ENCODE data around the gene GSTA3.
"Not testable (repeated sequence)": the region's sequence is repeated elsewhere in the genome, so short reads cannot be mapped to it uniquely, and the experiment has no call there.

Gene GSTA3

DNA sequence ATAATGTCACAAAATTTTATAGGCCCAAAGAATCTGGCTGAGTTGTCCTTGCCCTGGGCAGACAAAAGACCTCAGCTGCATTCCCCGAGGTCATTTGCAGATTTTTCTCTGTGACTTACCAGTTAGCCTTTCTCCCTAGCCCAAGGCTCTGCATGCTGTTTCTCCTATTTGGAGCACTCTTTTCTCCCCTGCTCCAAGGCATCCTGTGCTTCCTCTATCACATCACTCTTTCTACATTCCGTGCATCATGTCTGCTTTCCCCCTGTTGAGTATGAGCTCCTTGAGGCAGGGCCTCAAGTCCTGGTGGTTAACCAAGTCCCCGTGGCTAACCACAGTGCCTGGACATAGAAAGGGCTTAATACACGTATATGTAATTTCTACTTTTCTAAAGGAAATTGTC, 593 bp upstream of the GSTA3 start:
- no peak for DNase-seq

DNA sequence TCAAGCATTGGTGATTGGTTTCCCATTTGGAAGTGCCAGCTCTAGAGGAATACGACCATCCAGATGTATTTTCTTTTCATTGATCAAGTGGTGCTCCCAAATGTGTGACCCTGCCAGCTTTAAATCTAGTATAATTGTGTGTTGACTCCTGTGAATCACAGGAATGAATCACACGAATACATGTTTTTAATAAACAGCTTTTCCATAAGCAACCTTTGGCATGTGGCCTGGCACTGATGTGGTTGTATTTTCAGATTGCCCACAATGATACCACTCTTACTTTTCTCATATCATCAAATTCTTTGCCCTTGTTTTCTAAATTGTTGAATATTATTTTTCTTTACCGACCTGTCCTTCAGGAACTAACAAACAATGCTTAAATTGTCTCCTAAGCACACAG, 367 bp downstream of the GSTA3 start:
- DNase-seq = no peak

DNA sequence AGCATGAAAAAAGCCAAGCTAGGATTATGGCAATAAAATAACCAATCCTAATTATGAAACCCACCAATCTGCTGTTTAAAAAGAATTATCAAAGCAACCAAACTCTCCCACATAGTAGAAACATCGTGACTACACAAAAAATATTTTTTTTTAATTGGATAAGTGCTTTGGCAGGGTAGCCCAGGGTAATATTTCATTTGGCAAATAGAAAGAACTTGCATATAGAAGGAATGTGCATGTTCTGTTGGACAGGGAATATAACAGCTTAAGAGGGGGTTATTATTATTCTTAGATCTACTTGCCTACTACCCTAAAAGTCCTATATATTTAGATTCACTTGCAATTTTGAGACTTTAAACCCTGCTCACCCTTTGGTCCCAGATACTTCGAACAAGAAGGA, 972 bp downstream of the GSTA3 start:
- DNase-seq = no peak

DNA sequence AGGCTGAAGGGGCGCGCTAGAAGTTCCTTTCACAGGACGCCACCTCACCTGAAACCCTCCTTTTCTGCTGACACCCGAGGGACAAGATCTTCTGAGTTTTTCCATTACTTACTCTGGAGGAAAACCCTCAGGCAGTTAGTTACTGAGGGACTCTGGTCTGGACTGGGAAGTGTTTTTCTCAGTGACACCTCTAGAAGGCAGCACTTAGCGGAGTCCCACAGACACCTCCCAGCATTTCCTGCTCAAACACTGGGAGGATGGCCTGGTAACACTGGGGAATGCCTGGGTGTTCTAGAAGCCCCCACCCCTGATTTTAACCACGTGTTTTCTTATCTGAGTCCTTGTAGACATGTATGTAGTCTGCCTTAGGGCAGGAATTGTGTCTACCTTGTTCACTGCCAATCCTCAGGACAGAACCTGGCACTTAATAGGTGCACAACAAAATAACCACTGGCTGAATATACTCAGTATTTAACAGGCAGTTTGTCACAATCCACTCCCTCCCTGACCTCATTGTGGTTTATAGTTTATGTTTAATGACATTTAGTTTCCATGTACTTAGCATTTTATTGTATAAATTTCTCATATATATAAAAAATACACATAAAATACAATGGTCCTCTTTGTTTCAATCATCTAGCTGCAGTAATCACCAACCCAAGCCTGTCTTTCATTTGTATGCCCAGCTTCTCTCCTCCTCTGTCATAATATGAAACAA, 4.8 kb downstream of the GSTA3 start:
- DNase-seq = no peak

DNA sequence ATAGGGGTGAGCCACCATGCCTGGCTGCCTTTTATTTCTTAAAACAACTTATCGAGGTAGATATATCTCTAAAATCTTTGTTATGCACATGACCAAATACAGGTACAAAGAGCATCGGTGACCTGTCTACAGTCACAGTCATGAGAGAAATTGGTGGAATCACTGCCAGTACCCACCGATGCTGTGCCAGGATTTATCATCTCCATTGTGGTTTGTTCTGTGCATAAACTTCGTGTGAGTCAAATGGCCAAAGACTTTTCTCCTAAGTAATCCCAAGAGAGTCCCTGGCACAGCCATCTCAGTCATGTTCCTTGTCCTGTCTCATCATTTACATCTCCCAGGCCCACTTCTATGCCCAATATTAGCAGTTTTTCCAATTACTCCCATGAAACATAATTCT, 9.0 kb downstream of the GSTA3 start:
- no peak for DNase-seq

DNA sequence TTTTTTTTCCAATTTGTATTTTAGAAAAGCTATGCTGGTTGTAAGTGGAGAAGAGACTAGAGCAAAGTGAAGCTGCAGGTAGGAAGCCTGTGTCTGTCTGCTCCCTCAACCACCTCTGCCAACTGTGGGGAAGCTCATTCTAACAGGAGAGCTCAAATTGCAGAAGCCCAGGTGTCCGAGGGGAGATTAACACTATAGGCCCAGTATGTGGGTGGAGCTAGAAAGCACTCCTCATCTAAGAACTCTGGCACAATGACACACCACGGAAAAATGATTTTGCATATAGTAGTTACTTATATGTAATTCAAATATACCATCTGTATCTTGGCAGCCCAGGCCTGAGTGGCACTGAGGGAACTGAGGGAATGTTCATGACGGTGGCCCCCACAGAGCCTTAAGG, 13.7 kb downstream of the GSTA3 start:
- not testable (repeated sequence) for DNase-seq

DNA sequence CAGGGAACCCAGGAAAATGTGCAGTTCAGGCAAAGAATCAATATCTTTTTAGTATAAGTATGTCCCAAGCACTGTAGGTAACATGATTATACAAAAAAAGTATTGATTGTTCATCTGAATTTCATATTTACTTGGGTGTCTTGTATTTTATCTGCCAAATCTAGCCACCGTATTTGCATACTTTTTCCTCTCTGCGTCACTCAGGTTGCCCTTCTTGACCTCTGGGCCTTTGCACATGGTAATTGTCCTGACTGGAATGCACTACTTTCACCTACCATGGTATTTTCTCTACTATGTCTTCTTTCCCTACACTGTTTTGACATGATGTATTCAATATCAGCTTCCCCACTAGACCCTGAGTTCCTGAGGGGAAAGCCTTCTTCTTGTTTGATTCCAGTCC, 15.2 kb downstream of the GSTA3 start:
- DNase-seq = no peak

DNA sequence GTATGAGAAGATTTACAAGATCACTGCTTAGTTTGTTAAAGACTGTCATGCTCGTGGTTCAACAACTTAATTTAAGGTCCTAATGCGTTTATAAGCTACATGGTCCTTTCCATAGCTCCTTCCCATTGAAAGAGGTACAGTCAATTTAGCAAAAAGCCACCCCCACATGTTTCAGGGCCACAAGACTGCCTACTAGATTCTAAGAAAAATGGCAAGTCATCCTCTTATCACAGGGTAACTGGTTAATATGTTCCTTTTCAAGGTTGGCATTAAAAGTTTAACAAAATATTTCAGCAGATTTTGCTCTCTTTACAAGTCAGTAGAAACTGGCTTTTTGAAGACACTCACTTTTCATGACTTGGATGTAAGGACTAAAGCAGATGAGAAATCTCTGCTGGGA, 15.7 kb downstream of the GSTA3 start:
- DNase-seq = no peak

DNA sequence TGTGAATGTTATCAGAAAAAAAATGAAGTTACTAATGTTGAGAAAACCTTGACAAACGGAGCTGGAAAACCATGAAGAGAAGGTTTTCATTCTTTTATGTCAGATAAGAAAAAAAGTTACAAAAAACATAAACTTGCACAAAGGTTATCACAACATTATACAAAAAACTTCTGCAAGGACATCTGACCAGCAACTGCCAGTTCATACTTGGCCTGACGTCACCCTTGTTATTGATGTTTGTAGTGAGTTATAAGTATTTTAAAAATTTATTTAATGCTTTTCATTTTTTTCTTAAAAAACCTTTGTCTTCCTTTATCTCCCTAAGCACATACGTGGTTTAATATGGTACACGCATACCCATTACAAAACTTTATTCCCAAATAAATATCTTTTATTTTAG, 16.3 kb downstream of the GSTA3 start:
- no peak for DNase-seq

DNA sequence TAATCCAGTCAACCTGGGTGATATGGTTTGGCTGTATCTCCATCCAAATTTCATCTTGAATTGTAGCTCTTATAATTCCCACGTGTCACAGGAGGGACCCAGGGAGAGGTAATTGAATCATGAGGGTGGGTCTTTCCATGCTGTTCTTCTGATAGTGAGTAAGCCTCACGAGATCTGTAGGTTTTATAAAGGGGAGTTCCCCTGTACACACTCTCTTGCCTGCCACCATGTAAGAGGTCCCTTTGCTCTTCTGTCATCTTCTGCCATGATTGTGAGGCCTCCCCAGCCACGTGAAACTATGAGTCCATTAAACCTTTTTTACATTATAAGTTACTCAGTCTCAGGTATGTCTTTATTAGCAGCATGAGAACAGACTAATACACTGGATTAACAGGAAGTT, 19.5 kb downstream of the GSTA3 start:
- DNase-seq = no peak

DNA sequence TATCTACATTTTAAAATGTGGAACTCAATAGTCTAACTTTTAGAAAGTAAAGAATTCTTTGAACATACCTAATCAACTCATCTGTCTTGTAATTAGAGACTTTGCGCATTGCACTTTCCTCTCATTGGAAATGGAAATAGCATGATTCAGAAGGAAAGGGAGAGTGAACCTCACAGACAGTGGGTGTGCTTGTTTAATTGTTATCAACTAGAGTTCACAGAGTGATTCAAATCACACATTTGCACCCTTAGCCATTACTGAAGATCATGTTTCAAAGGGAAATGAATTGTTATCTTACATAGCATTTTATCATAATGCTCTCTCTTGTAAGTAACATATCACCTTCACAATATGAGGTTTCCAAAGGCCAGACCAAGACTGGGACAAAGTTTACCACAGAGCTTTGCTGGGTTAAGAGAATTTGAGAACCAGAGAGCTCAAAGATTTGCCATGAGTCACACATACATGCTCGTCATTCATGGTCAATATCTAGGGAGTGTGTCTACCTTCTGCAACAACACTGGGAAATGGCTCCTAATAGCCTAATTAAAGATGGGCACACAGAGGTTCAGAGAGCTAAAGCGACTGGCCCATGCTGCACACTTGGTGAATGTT, 21.5 kb downstream of the GSTA3 start:
- no peak for DNase-seq

DNA sequence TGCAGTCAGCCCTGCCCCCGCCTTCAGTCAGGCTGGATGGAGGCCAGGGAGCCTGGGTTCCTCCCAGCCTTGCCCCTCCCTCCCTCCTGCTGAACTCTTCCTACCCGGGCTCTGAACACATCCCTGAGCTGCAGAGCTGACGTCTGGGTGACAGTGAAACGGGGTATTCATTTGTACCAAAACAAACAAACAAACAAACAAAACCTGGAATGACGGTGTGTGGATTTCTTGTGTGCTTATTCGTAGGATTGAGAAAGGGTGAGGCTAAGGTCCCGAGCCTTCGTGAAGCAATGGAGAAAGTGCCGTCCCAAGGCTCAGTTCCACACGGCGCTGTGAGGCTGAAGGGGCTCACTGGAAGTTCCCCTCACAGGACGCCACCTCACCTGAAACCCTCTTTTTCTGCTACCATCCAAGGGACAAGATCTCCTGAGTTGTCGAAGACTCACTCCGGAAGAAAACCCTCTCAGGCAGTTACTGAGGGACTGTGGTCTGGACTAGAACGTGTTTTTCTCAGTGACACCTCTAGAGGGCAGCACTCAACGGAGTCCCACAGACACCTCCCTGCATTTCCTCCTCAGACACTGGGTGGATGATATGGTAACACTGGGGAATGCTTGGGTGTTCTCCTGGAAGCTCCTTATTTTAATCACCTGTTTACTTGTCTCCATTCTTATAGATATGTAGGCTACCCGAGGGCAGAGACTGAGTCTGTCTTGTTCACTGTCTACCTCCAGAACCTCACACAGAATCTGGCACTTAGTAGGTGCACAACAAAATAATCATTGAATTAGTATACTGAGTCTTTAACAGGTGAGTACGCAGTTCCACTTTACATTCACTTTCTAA, 27.3 kb downstream of the GSTA3 start:
- peak; percentile 64 for DNase-seq

DNA sequence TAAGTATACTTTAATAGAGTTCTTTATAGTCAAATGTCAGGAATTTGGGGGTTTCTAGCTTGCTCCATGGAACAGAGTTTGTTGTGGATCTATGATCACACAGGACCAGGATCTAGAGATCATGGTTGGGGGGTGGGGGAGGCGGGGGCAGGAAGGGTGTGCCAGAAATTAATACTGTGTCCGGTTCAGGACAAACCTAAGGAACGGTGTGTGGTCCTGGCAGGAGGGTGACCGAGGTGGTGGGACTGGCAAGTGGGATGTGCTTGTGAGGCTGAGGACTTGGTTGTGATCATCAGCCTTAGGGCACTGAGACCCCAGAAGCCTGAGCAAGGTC, 27.9 kb downstream of the GSTA3 start:
- no peak for DNase-seq

DNA sequence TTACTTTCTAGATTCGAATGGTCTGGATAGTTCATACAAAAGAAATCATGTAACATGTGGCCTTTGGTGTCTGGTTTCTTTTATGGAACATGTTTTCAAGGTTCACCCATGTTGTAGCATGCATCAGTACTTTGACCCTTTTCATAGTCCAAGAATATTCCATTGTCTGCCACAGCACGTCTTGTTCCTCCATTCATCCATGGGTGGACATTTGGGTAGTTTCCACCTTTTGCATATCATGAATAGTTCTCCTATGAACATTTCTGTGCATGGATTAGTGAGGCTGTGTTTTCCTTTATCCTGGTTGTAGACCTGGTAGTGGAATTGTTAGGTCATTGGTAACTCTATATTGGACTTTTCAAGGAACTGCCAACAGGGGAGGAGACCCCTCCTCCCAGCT, 31.7 kb downstream of the GSTA3 start:
- no peak for DNase-seq

DNA sequence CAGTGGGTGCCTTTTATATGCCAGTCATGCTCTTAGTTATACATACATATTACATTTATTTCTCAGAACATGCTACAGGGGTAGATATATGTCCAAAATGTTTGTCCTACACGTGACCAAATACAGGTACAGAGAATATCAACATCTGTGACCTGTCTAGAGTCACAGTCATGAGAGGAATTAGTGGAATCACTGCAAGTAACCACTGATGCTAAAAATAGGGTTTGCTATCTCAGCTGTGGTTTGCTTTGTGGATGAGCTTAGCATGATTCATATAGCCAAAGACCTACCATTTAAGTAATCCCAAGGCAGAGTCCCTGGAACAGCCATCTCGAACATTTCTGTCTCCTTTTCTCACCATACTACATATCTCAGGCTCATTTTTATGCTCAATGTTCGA, 32.3 kb downstream of the GSTA3 start:
- DNase-seq = no peak

DNA sequence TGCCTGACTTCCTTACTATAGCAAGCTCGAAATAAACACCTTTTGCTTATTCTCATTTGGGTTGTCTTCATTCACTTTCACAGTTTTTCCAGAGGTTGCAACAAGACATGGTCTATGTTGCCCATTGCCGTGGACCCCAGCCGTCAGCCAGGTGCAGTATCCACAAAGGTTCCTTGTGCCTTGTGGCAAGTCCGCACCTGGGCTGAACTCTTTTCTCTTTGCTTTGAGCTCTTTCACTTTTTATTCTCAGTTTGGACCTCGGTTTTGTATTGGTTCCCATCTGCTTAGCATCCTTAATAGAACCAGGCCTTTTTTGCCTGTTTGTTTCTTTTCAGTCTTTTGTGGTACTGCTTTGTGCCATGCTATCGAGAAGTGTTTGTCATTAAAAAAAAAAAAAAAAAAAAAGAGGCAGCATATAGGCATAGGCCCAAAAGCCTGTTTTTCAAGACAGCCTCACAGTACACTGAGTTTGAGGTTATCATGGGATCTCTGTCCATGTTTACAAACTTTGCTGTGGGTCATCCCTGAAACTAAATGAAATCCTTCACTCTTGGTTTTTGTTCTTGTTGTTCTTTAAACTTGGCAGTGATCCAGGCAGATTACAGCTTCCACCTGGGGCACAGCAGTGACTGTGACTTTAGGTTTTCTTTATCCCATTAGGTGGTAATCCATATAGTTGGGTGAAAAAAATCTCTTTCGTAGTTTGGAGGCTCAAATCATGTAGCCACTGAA, 33.3 kb downstream of the GSTA3 start:
- no peak for DNase-seq

DNA sequence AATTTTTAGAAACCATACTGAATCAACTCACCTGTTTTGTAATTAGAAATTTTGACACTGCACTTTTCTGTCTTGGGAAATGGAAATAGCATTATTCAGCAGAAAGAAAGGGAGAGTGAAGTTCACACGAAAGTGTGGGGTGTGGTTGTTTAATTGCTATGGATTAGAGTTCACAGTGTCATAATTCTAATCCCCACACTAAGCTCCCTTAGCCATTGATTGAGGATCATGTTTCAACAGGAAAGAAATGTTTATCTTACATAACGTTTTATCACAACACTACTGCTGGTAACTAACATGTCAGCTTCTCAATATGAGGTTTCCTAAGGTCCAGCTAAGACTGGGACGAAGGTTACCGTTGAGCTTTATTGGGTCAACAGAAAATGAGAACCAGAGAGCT, 37.5 kb downstream of the GSTA3 start:
- DNase-seq = no peak

DNA sequence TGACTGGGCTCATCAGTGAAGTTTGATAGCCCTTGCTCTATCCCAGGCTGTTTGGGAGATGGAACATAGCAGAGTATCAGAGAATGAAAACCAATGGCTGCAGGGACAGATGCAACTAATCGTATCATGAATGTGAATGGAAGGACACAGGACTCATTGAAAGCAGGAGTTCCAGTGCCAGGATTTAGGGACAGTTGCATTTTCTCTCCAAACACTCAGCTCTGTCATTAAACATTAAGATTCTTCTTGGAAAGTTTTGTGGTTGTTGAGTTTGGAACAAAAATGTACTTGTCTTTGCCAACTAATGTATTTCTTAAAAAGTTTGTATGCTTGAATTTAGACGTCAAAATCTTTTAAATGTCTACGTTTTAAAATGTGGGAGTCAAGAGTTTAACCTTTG, 37.9 kb downstream of the GSTA3 start:
- DNase-seq = no peak

DNA sequence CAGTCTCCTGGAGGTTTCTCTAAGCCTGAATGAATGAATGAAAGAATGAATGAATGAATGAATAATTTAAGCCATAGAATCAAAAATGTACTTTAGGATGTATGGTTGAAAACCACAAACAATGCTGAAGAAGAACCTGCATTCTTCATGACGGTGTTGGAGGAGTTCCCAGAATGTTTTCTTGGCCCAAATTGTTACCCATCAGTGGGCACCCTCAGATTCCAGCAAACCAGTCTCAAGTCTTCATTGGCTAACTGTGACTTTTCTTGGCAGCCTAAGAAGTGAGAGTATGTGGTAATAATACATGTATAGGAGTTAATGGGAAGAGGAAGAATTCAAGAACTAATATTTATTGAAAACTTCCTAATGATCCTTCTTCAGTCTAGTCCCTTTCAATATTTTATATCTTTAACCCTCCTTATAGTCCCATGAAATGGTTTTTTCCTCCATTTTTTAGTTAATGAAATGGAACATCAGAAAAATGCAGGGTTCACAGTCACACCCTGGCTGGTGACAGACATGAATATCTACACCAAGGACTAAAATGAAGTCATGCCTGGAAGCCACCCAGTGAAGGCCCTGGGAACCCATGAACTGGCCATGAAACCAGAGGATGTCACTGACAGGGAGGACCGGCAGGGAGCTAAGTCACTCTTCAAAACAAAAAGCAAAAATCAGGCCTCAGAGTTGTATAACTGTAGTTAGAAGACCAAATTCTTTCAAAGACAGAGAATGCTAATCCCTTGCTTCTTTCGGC, 39.0 kb downstream of the GSTA3 start:
- not testable (repeated sequence) for DNase-seq

DNA sequence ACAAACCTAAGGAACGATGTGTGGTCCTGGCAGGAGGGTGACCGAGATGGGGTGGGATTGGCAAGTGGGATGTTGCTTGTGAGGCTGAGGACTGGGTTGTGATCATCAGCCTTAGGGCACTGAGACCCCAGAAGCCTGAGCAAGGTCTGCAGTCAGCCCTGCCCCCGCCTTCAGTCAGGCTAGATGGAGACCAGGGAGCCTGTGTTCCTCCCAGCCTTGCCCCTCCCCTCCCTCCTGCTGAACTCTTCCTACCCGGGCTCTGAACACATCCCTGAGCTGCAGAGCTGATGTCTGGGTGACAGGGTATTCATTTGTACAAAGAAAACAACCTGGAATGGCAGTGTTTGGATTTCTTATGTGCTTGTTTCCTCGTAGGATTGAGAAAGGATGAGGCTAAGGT, 40.6 kb downstream of the GSTA3 start:
- DNase-seq = not testable (repeated sequence)

DNA sequence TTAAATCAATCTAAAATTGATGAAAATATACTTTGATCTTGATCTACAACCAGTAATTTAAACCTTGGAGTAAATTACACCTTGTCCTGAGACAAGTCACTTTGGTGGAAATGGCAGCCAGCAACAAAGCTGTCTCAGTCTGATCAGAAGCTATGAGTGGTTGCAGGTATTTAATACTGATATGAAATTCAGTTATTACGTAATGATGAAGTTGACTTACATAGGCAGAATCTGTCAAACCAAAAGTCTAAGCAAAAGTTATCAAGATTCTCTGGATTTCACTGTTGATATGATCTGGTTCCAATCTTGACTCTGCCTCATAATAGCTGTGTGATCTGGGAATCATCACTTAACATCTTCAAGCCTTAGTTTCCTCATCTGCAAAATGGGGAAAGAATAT, 41.3 kb downstream of the GSTA3 start:
- DNase-seq = no peak

DNA sequence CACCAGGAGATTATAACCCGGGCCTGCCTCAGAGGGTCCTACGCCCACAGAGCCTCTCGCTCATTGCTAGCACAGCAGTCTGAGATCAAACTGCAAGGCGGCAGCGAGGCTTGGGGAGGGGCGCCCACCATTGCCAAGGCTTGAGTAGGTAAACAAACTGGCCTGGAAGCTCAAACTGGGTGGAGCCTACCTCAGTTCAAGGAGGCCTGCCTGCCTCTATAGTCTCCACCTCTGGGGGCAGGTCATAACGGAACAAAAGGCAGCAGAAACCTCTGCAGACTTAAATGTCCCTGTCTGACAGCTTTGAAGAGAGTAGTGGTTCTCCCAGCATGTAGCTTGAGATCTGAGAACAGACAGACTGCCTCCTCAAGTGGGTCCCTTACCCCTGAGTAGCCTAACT, 48.3 kb downstream of the GSTA3 start:
- not testable (repeated sequence) for DNase-seq

DNA sequence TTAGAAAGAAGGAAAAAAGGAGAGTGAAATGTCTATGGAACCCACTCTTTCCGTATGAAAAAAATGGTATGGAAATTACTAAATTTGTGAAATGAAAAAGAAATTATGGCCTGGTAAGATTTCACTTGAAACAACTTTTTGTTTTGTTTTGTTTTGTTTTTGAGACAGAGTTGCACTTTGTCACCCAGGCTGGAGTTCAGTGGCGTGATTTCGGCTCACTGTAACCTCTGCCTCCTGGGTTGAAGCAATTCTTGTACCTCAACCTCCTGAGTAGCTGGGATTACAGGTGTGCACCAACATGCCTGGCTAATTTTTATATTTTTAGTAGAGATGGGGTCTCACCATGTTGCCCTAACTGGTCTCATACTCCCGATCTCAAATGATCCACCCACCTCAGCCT, 51.1 kb downstream of the GSTA3 start:
- no peak for DNase-seq

All from activated naive CD4-positive, alpha-beta T cell treated with anti-CD3 and anti-CD28 coated beads, Interleukin-2, amount 50 U/mL, for 16 hours (primary cell).